K562 (cell line): ENCODE results near the gene CACNA2D3. TPM values are rescaled to one million over a fixed set of nuclear protein-coding genes. Genes with fewer than 3 reads are reported as not detected.

Experiments
- ATAC-seq: fragments of 200-7000 bp; cut with Tn5 transposase; 3 replicates; pipeline ENCODE4 v1.9.1; 2020; ENCODE audit warnings: moderate library complexity
- BruUV-seq: library from RNA; stranded (reverse); fragments of 400-500 nt; replicated peaks from 2 replicates; lab custom pipeline; 2021; lab: Mats Ljungman, UMichigan
- CTCF ChIA-PET: fragments of 300-600 bp; formaldehyde crosslinking; extraction: SDS; loops from one replicate; lab custom pipeline; 2021; ENCODE audit warnings: low intra/inter-chr PET ratio; lab: Yijun Ruan, JAX
- POLR2A ChIA-PET: fragments of 300-600, 350-650 bp; sonication (Branson Sonifier 250); formaldehyde crosslinking; extraction: SDS; loops from one replicate; lab custom pipeline; 2021; ENCODE audit warnings: antibody characterized with exemption, inconsistent platforms; lab: Yijun Ruan, JAX
- DNase-seq, 4 experiments: peaks; one replicate each; pipeline versions ENCODE4 v3.0.0 to v3.0.0-alpha.2; 2011 to 2018; ENCODE audit warnings: low spot score in 3 of 4, mixed read lengths in 3 of 4; ENCODE audit errors: extremely low read depth in 1 of 4
- FAIRE-seq: peaks from 2 replicates; lab custom pipeline; 2011; peaks lifted over from hg19 to GRCh38; lab: Jason Lieb, UNC
- H2AFZ ChIP-seq: 2 replicates; pipeline ENCODE4 v1.6.0; 2011; ENCODE audit warnings: low read depth, low read length, control low read depth, inconsistent platforms
- H3K27ac ChIP-seq: fragments of 200-600 bp; 3 replicates; pipeline ENCODE4 v1.8.0; 2011; ENCODE audit warnings: low read depth, mild to moderate bottlenecking, control low read depth, inconsistent platforms, low read length, moderate library complexity, mixed read lengths; ENCODE audit errors: extremely low read depth
- H3K27me3 ChIP-seq, 2 experiments: fragments of 300-600 bp in 1 of 2; 2 replicates in 1 of 2; 3 replicates in 1 of 2; pipeline versions ENCODE4 v1.6.0 to v1.8.0; 2011; ENCODE audit warnings: inconsistent platforms in 2 of 2, low read length in 2 of 2, mild to moderate bottlenecking in 1 of 2, mixed read lengths in 1 of 2, moderate library complexity in 1 of 2; ENCODE audit not compliant: control insufficient read depth in 2 of 2, insufficient read depth in 2 of 2
- H3K36me3 ChIP-seq: fragments of 300-600 bp; 3 replicates; pipeline ENCODE4 v1.8.0; 2011; ENCODE audit warnings: mild to moderate bottlenecking, low read length, inconsistent platforms; ENCODE audit not compliant: control insufficient read depth, insufficient read depth
- H3K4me1 ChIP-seq, 2 experiments: fragments of 200-600 bp in 1 of 2; replicated peaks in 1 of 2; 2 replicates in 1 of 2; 3 replicates in 1 of 2; pipeline versions ENCODE4 v1.5.1 to v1.8.0; 2011; ENCODE audit warnings: inconsistent platforms in 2 of 2, low read length in 2 of 2, mild to moderate bottlenecking in 1 of 2, mixed read lengths in 1 of 2, moderate library complexity in 1 of 2; ENCODE audit not compliant: control insufficient read depth in 2 of 2, insufficient read depth in 2 of 2
- H3K4me2 ChIP-seq: 2 replicates; pipeline ENCODE4 v1.6.1; 2011; ENCODE audit warnings: low read length, control low read depth, inconsistent platforms, mixed read lengths; ENCODE audit not compliant: insufficient read depth
- H3K4me3 ChIP-seq: fragments of 200-600 bp; sonication (generic), shearing (Covaris generic); 2 replicates; pipeline ENCODE4 v1.5.1; 2016; ENCODE audit warnings: control low read depth, inconsistent platforms
- H3K79me2 ChIP-seq: fragments of 200-600 bp; 3 replicates; pipeline ENCODE4 v1.8.0; 2011; ENCODE audit warnings: low read length, inconsistent platforms; ENCODE audit not compliant: control insufficient read depth, insufficient read depth
- H3K9ac ChIP-seq, 2 experiments: 2 replicates each; pipeline versions ENCODE4 v1.6.0 to v1.6.1; 2011; ENCODE audit warnings: low read depth in 2 of 2, low read length in 2 of 2, control low read depth in 1 of 2, inconsistent platforms in 1 of 2, mild to moderate bottlenecking in 1 of 2, mixed read lengths in 1 of 2; ENCODE audit not compliant: insufficient read depth in 1 of 2
- H3K9me1 ChIP-seq: one replicate; pipeline ENCODE4 v1.6.0; 2011; ENCODE audit warnings: inconsistent platforms, mild to moderate bottlenecking, low read length, moderate library complexity; ENCODE audit not compliant: control insufficient read depth, insufficient read depth
- H3K9me3 ChIP-seq: replicated peaks from 2 replicates; pipeline ENCODE4 v1.5.1; 2011; ENCODE audit warnings: low read depth, low read length, inconsistent platforms; ENCODE audit not compliant: control insufficient read depth, insufficient read depth
- H4K20me1 ChIP-seq: replicated peaks from 2 replicates; pipeline ENCODE4 v1.6.1; 2011; ENCODE audit warnings: low read length, inconsistent platforms, mixed read lengths; ENCODE audit not compliant: control insufficient read depth, insufficient read depth
- CTBP1 ChIP-seq: fragments of 450-650 bp; IDR thresholded peaks from 2 replicates; pipeline ENCODE4 v1.6.1; 2016; ENCODE audit warnings: borderline replicate concordance
- HINFP ChIP-seq: fragments of 450-650 bp; conservative IDR thresholded peaks from 2 replicates; pipeline ENCODE4 v1.6.1; 2016; ENCODE audit warnings: missing genetic modification characterization, low read depth, mild to moderate bottlenecking, control low read depth, missing compliant biosample characterization
- RBM14 ChIP-seq: fragments of 200-400 bp; formaldehyde crosslinking; IDR thresholded peaks from 2 replicates; pipeline ENCODE4 v1.6.1; 2018; ENCODE audit warnings: low read depth, mild to moderate bottlenecking, low read length, moderate library complexity, borderline replicate concordance; ENCODE audit not compliant: insufficient read depth
- REST ChIP-seq, 2 experiments: fragments of 450-650 bp; formaldehyde crosslinking in 1 of 2; IDR thresholded peaks; 2 replicates each; pipeline versions ENCODE4 v1.4.0 to v1.6.1; 2014 to 2020; ENCODE audit warnings: mild to moderate bottlenecking in 2 of 2, borderline replicate concordance in 1 of 2, low read depth in 1 of 2
- SMARCE1 ChIP-seq: fragments of 450-650 bp; IDR thresholded peaks from 2 replicates; pipeline ENCODE4 v1.7.1; 2016; ENCODE audit warnings: mild to moderate bottlenecking
- ZBTB43 ChIP-seq: sonication (generic); formaldehyde crosslinking; IDR thresholded peaks from 2 replicates; pipeline ENCODE4 v1.8.0; 2023; ENCODE audit warnings: mild to moderate bottlenecking, missing genetic modification reagents
- ZFP30 ChIP-seq: fragments of 250-450 bp; sonication (Bioruptor Pico); IDR thresholded peaks from 2 replicates; pipeline ENCODE4 v1.8.0; 2022; ENCODE audit warnings: moderate library complexity, mild to moderate bottlenecking, inconsistent platforms, borderline replicate concordance
- ZNF699 ChIP-seq: fragments of 250-450 bp; sonication (Bioruptor Pico); IDR thresholded peaks from 2 replicates; pipeline ENCODE4 v1.8.0; 2021; ENCODE audit warnings: mild to moderate bottlenecking, moderate library complexity; ENCODE audit not compliant: insufficient replicate concordance
- ZNF717 ChIP-seq: fragments of 250-450 bp; sonication (Bioruptor Pico); IDR thresholded peaks from 2 replicates; pipeline ENCODE4 v1.5.0; 2021
- ZNF785 ChIP-seq: fragments of 250-450 bp; sonication (Bioruptor Pico); IDR thresholded peaks from 2 replicates; pipeline ENCODE4 v1.4.0; 2020; ENCODE audit warnings: mild to moderate bottlenecking
- WGBS: fragments of 100-300 bp; shearing (Covaris generic); methylation state at CpG from one replicate; pipeline ENCODE4 v1.1.6; 2016; ENCODE audit warnings: low coverage, mixed read lengths; ENCODE audit not compliant: insufficient coverage; ENCODE audit errors: missing lambda C conversion rate; 5-methylcytosine and 5-hydroxymethylcytosine counted together
- in situ Hi-C: fragments of 300-500 bp; cut with MboI; formaldehyde crosslinking; loops from 4 replicates; pipeline ENCODE4 v1.15.0; 2018; ENCODE audit warnings: inconsistent platforms, mixed read lengths
- intact Hi-C: fragments of 100-400 bp; cut with micrococcal nuclease; formaldehyde crosslinking; loops from 2 replicates; pipeline ENCODE4 v1.14.2; 2022
- polyA plus RNA-seq, 8 experiments: library from polyadenylated mRNA; depleted of rRNA in 4 of 8; stranded (reverse) in 5 of 8; unstranded in 3 of 8; fragments of >200 nt; fragmentation: Nextera tagmentation in 2 of 8; fragmentation: Illumina TruSeq in 1 of 8; extraction: Ambion mirVana in 2 of 8; extraction: Trizol in 1 of 8; gene quantifications; 2 replicates each; pipeline versions ENCODE4 v1.2.1 to v1.2.3, GENCODE V29; 2011 to 2014; ENCODE audit warnings: inconsistent platforms in 1 of 8, missing spikeins in 1 of 8
- total RNA-seq, 7 experiments: library from RNA; depleted of rRNA in 6 of 7; stranded (reverse); fragments of >200 nt in 6 of 7; fragmentation: Illumina TruSeq in 2 of 7; extraction: Trizol in 2 of 7; gene quantifications; 2 replicates each; pipeline versions ENCODE4 v1.2.1 to v1.2.3, GENCODE V29; 2011 to 2021; ENCODE audit warnings: low replicate concordance in 1 of 7

The CACNA2D3 gene
- total and polyA plus RNA-seq, 9 of the 15 experiments (the other 6 are each of a cell fraction or from before 2014, with no cell fraction given) = 0.01 TPM; not detected in 8

GRCh38 chr3:54785976-54786375 is 663.6 kb downstream of the CACNA2D3 start:
- ATAC-seq (no peak), DNase-seq (no peak), FAIRE-seq (no peak)
- no peak overlapping the region for H3K9ac ChIP-seq
- no peaks in the 10 kb centered on the region for H3K36me3 ChIP-seq
- no TSS peak for BruUV-seq
- H3K9me1 ChIP-seq = no peaks in the 10 kb centered on the region
- ChIA-PET CTCF (no interaction called here), POLR2A (no interaction called here)
- no peaks in the 10 kb centered on the region for H3K27me3 ChIP-seq
- in situ Hi-C loops = no loop called here
- no peaks in the 10 kb centered on the region for H3K9me3 ChIP-seq
- H3K79me2 ChIP-seq = no peaks in the 10 kb centered on the region
- H2AFZ ChIP-seq = no peak overlapping the region
- H4K20me1 ChIP-seq = no peaks in the 10 kb centered on the region
- WGBS = 0% methylated on average over 3 of the region's 3 CpGs
- no peaks in the 10 kb centered on the region for H3K4me1 ChIP-seq
- intact Hi-C loops = no loop called here
- H3K27ac ChIP-seq = no peak overlapping the region
- no peak overlapping the region for H3K4me2 ChIP-seq
- H3K4me3 ChIP-seq = no peak overlapping the region
- TF ChIP-seq ZNF699 (CRISPR knock-in tag) = no peak
- TF ChIP-seq REST (IDR thresholded peaks at IDR 0.05; ENCODE audit: borderline replicate concordance) = no peak
- TF ChIP-seq REST (CRISPR knock-in tag; IDR thresholded peaks at IDR 0.05; ENCODE audit: low read depth) = no peak
- TF ChIP-seq ZNF785 (CRISPR knock-in tag) = no peak
- TF ChIP-seq ZBTB43 (CRISPR knock-in tag) = no peak
- TF ChIP-seq HINFP (tag) = no peak
- no peak for TF ChIP-seq RBM14
- TF ChIP-seq ZNF717 = no peak
- TF ChIP-seq SMARCE1 = no peak
- TF ChIP-seq ZFP30 (CRISPR knock-in tag) = no peak
- TF ChIP-seq CTBP1 = no peak
